ENCODE data around the gene MCRIP2.

GRCh38 chr16:628321-629061 lies 13.1 kb upstream of the MCRIP2 start:
- TF ChIP-seq CTCF (IDR thresholded peaks at IDR 0.05) (no peak), POLR2A (IDR thresholded peaks at IDR 0.05) (no peak)

All from thyroid gland (tissue), 4 donors.